GM12878 (cell line): ENCODE results near the gene DNAJA1. TPM values are rescaled to one million over a fixed set of nuclear protein-coding genes. Genes with fewer than 3 reads are reported as not detected.

Source experiments
- BCL11A ChIP-seq: IDR thresholded peaks from 2 replicates; pipeline ENCODE4 v1.6.1; 2011; ENCODE audit warnings: low read depth, low read length
- ETV6 ChIP-seq, 2 experiments: fragments of 450-650 bp in 1 of 2; IDR thresholded peaks in 1 of 2; conservative IDR thresholded peaks in 1 of 2; 2 replicates each; pipeline ENCODE4 v1.6.1; 2014; ENCODE audit warnings: antibody characterized with exemption in 1 of 2, borderline replicate concordance in 1 of 2, low read depth in 1 of 2, mild to moderate bottlenecking in 1 of 2, moderate library complexity in 1 of 2
- IKZF1 ChIP-seq: fragments of 450-650 bp; conservative IDR thresholded peaks from 2 replicates; pipeline ENCODE4 v1.6.1; 2017; ENCODE audit warnings: antibody characterized with exemption, mild to moderate bottlenecking
- MEF2A ChIP-seq: IDR thresholded peaks from 2 replicates; pipeline ENCODE4 v1.6.1; 2011; ENCODE audit warnings: low read depth, mild to moderate bottlenecking, low read length, moderate library complexity; ENCODE audit not compliant: insufficient read depth
- MYC ChIP-seq: IDR thresholded peaks from 2 replicates; pipeline ENCODE4 v1.6.1; 2011; ENCODE audit warnings: mild to moderate bottlenecking, low read length, moderate library complexity, inconsistent platforms; ENCODE audit not compliant: insufficient read depth, insufficient replicate concordance, insufficient read length, severe bottlenecking
- NFYB ChIP-seq: IDR thresholded peaks from 2 replicates; pipeline ENCODE4 v1.6.1; 2011; ENCODE audit warnings: low read depth, mild to moderate bottlenecking, low read length, improper control_type of control experiment, moderate library complexity; ENCODE audit not compliant: insufficient read depth
- NR2C1 ChIP-seq: fragments of 450-650 bp; IDR thresholded peaks from 2 replicates; pipeline ENCODE4 v1.6.1; 2017; ENCODE audit warnings: antibody characterized with exemption, mild to moderate bottlenecking, moderate library complexity
- POU2F2 ChIP-seq: IDR thresholded peaks from 3 replicates; pipeline ENCODE4 v1.6.1; 2011; ENCODE audit warnings: low read depth, mild to moderate bottlenecking, low read length, borderline replicate concordance
- RAD21 ChIP-seq: IDR thresholded peaks from 2 replicates; pipeline ENCODE4 v1.6.1; 2011; ENCODE audit warnings: mild to moderate bottlenecking, low read depth, low read length, moderate library complexity; ENCODE audit not compliant: insufficient read depth
- RELB ChIP-seq: fragments of 450-650 bp; IDR thresholded peaks from 2 replicates; pipeline ENCODE4 v1.6.1; 2017; ENCODE audit warnings: low read depth, mild to moderate bottlenecking, moderate library complexity
- SIX5 ChIP-seq: IDR thresholded peaks from 2 replicates; pipeline ENCODE4 v1.6.1; 2011; ENCODE audit warnings: mild to moderate bottlenecking, low read depth, low read length, moderate library complexity; ENCODE audit not compliant: severe bottlenecking
- SMARCA5 ChIP-seq: fragments of 450-650 bp; IDR thresholded peaks from 2 replicates; pipeline ENCODE4 v1.6.1; 2017; ENCODE audit warnings: mild to moderate bottlenecking
- SREBF2 ChIP-seq: IDR thresholded peaks from 2 replicates; pipeline ENCODE4 v1.6.1; 2012; ENCODE audit warnings: mild to moderate bottlenecking, low read length
- ZNF274 ChIP-seq: IDR thresholded peaks from one replicate; pipeline ENCODE4 v1.8.0; 2011; ENCODE audit not compliant: insufficient read length, insufficient read depth
- ZNF384 ChIP-seq: IDR thresholded peaks from 2 replicates; pipeline ENCODE4 v1.6.1; 2012; ENCODE audit warnings: low read depth, mild to moderate bottlenecking, low read length, improper control_type of control experiment, borderline replicate concordance
- polyA plus RNA-seq, 11 experiments: library from polyadenylated mRNA; depleted of rRNA in 4 of 11; unstranded in 6 of 11; stranded (reverse) in 5 of 11; fragments of >200 nt; fragmentation: Nextera tagmentation in 4 of 11; fragmentation: Illumina TruSeq in 1 of 11; extraction: Ambion mirVana in 4 of 11; extraction: Trizol in 1 of 11; gene quantifications; 1 replicate in 1 of 11; 2 replicates in 10 of 11; pipeline versions ENCODE4 v1.2.1 to v1.2.3, GENCODE V29; 2011 to 2016; ENCODE audit warnings: inconsistent platforms in 2 of 11, missing spikeins in 2 of 11, low read depth in 1 of 11
- total RNA-seq, 4 experiments: library from RNA; depleted of rRNA in 3 of 4; stranded (reverse); fragments of >200 nt in 3 of 4; fragmentation: Illumina TruSeq in 1 of 4; extraction: Trizol in 1 of 4; gene quantifications; 2 replicates each; pipeline versions ENCODE4 v1.2.1 to v1.2.3, GENCODE V29; 2013 to 2021
- TF ChIP-seq, protein P1 (sequence below): IDR thresholded peaks from 2 replicates; pipeline ENCODE4 v1.6.1; 2012; ENCODE audit warnings: improper control_type of control experiment, low read depth, low read length; ENCODE audit not compliant: insufficient replicate concordance
- TF ChIP-seq, protein P2 (sequence below): IDR thresholded peaks from 2 replicates; pipeline ENCODE4 v1.6.1; 2011; ENCODE audit warnings: borderline replicate concordance, low read depth, mild to moderate bottlenecking, moderate library complexity, low read length; ENCODE audit not compliant: insufficient read depth, poor library complexity, severe bottlenecking
- TF ChIP-seq, protein P3 (sequence below): fragments of 450-650 bp; IDR thresholded peaks from 2 replicates; pipeline ENCODE4 v1.6.1; 2017; ENCODE audit warnings: borderline replicate concordance

DNAJA1 gene
- total and polyA plus RNA-seq, 10 of the 15 experiments (the other 5 are each of a cell fraction or from before 2014, with no cell fraction given), result 69.7 to 206 (median 146) TPM

DNA sequence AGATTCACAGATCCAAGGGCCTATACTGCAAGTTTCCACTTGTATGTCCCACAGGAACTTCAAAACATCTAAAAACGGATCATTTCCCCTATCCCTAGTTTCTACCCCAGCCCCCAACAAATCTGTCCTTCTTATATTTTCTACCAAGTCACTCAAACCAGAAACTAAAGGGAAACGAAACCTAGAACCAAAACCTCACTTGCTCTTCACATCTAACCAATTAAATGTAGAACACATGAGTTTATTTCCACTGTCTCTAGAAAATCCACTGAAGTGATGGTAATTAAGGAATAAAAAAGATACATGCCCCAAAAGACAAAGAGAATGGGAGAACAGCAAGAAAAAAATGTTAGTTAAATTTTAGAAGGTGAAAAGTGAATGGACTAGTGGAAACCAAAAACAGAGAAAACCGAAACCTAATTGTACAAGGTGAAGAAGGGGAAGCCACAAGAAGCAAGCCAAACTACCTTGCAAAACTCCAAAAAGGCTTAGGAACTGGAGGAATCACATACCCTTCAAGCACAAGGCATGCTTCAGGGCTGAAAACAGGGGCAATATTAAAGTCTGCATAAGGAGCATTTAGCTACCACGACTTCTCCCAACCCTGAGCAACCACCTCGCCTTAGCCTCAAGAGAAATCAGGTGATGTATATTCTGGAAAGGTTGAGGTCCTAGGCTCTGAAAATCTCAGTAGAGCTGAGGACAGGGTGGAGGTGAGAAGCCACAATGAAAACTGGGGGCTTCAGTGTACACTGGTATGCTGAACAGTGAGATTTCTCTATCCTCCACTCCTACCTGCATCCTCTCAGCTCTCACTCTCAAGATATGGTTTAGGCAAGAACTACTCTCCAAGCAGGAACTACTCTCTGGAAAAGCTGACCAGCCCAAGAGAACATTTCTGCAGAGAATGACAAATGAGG is 40.3 kb downstream of the DNAJA1 start (continued):
- TF ChIP-seq, protein P1, sequence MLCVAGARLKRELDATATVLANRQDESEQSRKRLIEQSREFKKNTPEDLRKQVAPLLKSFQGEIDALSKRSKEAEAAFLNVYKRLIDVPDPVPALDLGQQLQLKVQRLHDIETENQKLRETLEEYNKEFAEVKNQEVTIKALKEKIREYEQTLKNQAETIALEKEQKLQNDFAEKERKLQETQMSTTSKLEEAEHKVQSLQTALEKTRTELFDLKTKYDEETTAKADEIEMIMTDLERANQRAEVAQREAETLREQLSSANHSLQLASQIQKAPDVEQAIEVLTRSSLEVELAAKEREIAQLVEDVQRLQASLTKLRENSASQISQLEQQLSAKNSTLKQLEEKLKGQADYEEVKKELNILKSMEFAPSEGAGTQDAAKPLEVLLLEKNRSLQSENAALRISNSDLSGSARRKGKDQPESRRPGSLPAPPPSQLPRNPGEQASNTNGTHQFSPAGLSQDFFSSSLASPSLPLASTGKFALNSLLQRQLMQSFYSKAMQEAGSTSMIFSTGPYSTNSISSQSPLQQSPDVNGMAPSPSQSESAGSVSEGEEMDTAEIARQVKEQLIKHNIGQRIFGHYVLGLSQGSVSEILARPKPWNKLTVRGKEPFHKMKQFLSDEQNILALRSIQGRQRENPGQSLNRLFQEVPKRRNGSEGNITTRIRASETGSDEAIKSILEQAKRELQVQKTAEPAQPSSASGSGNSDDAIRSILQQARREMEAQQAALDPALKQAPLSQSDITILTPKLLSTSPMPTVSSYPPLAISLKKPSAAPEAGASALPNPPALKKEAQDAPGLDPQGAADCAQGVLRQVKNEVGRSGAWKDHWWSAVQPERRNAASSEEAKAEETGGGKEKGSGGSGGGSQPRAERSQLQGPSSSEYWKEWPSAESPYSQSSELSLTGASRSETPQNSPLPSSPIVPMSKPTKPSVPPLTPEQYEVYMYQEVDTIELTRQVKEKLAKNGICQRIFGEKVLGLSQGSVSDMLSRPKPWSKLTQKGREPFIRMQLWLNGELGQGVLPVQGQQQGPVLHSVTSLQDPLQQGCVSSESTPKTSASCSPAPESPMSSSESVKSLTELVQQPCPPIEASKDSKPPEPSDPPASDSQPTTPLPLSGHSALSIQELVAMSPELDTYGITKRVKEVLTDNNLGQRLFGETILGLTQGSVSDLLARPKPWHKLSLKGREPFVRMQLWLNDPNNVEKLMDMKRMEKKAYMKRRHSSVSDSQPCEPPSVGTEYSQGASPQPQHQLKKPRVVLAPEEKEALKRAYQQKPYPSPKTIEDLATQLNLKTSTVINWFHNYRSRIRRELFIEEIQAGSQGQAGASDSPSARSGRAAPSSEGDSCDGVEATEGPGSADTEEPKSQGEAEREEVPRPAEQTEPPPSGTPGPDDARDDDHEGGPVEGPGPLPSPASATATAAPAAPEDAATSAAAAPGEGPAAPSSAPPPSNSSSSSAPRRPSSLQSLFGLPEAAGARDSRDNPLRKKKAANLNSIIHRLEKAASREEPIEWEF, result no peak
- TF ChIP-seq IKZF1 (peak; percentile 74), MYC (no peak), SIX5 (no peak), ZNF384 (no peak), ZNF274 (no peak), RAD21 (no peak), POU2F2 (no peak), NFYB (no peak), MEF2A (0 out of 2 replicates have a peak, but pooled peaks have one; percentile 11), RELB (peak; percentile 58; the same call in 1 of the 2 replicates), ETV6 (conservative IDR thresholded peaks at IDR 0.05 in 1 of 2, IDR thresholded peaks at IDR 0.05 in 1 of 2; ENCODE audit: borderline replicate concordance in 1 of 2, low read depth in 1 of 2) (peak in 1 of 2 experiments; percentile 40; a peak in 1 of 4 replicates), NR2C1 (no peak), SMARCA5 (no peak), BCL11A (peak; percentile 8; the same call in 1 of the 2 replicates), SREBF2 (no peak)
- TF ChIP-seq, protein P2, sequence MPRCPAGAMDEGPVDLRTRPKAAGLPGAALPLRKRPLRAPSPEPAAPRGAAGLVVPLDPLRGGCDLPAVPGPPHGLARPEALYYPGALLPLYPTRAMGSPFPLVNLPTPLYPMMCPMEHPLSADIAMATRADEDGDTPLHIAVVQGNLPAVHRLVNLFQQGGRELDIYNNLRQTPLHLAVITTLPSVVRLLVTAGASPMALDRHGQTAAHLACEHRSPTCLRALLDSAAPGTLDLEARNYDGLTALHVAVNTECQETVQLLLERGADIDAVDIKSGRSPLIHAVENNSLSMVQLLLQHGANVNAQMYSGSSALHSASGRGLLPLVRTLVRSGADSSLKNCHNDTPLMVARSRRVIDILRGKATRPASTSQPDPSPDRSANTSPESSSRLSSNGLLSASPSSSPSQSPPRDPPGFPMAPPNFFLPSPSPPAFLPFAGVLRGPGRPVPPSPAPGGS, result no peak
- TF ChIP-seq, protein P3, sequence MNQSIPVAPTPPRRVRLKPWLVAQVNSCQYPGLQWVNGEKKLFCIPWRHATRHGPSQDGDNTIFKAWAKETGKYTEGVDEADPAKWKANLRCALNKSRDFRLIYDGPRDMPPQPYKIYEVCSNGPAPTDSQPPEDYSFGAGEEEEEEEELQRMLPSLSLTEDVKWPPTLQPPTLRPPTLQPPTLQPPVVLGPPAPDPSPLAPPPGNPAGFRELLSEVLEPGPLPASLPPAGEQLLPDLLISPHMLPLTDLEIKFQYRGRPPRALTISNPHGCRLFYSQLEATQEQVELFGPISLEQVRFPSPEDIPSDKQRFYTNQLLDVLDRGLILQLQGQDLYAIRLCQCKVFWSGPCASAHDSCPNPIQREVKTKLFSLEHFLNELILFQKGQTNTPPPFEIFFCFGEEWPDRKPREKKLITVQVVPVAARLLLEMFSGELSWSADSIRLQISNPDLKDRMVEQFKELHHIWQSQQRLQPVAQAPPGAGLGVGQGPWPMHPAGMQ, result no peak
